PC-3 (cell line): ENCODE measurements around the gene FAM114A1. TPM values are rescaled to one million over a fixed set of nuclear protein-coding genes. Genes with fewer than 3 reads are reported as not detected.

Experiments used
- ATAC-seq: fragments of 200-7000 bp; cut with Tn5 transposase; 2 replicates; pipeline ENCODE4 v1.9.1; 2020; ENCODE audit warnings: mild to moderate bottlenecking, moderate library complexity
- BruUV-seq: library from RNA; stranded (reverse); fragments of 400-500 nt; replicated peaks from 2 replicates; lab custom pipeline; 2021; lab: Mats Ljungman, UMichigan
- CTCF ChIA-PET: fragments of 300-600 bp; sonication (Branson Sonifier 250); formaldehyde crosslinking; loops from one replicate; lab custom pipeline; 2022; ENCODE audit warnings: antibody characterized with exemption; lab: Charles Lee
- POLR2A ChIA-PET: fragments of 300-600 bp; sonication (Branson Sonifier 250); formaldehyde crosslinking; loops from one replicate; lab custom pipeline; 2022; ENCODE audit warnings: antibody characterized with exemption; ENCODE audit not compliant: unreplicated experiment; lab: Charles Lee
- DNase-seq: peaks from one replicate; pipeline ENCODE4 v3.0.0-alpha.2; 2015
- H2AFZ ChIP-seq: fragments of 300-600 bp; sonication (generic); 2 replicates; pipeline ENCODE4 v1.6.0; 2016; ENCODE audit warnings: antibody characterized with exemption, low read length
- H3F3A ChIP-seq: fragments of 300-600 bp; sonication (generic); one replicate; pipeline ENCODE4 v1.6.0; 2017; ENCODE audit warnings: antibody characterized with exemption, low read length, control low read depth, mild to moderate bottlenecking; ENCODE audit not compliant: unreplicated experiment
- H3K27ac ChIP-seq: fragments of 300-600 bp; sonication (generic); 2 replicates; pipeline ENCODE4 v1.5.1; 2016; ENCODE audit warnings: mild to moderate bottlenecking, low read length
- H3K27me3 ChIP-seq: fragments of 300-600 bp; sonication (generic); 2 replicates; pipeline ENCODE4 v1.6.1; 2016; ENCODE audit warnings: low read length, mixed read lengths
- H3K36me3 ChIP-seq: fragments of 300-600 bp; sonication (generic); 2 replicates; pipeline ENCODE4 v1.6.1; 2016; ENCODE audit warnings: low read depth, mixed run types, low read length, mixed read lengths
- H3K4me1 ChIP-seq: fragments of 300-600 bp; sonication (generic); 2 replicates; pipeline ENCODE4 v1.5.1; 2016; ENCODE audit warnings: low read length; ENCODE audit not compliant: insufficient read depth
- H3K4me2 ChIP-seq: fragments of 300-600 bp; sonication (generic); 2 replicates; pipeline ENCODE4 v1.6.0; 2016; ENCODE audit warnings: low read length
- H3K4me3 ChIP-seq: fragments of 300-600 bp; sonication (generic); 2 replicates; pipeline ENCODE4 v1.5.1; 2016; ENCODE audit warnings: mild to moderate bottlenecking, low read length, mixed read lengths
- H3K79me2 ChIP-seq: fragments of 300-600 bp; sonication (generic); 2 replicates; pipeline ENCODE4 v1.6.1; 2017; ENCODE audit warnings: low read length, mixed read lengths
- H3K9ac ChIP-seq: fragments of 300-600 bp; sonication (generic); 2 replicates; pipeline ENCODE4 v1.6.0; 2016; ENCODE audit warnings: mild to moderate bottlenecking, low read length
- H3K9me2 ChIP-seq: fragments of 300-600 bp; sonication (generic); replicated peaks from 2 replicates; pipeline ENCODE4 v1.6.1; 2016; ENCODE audit warnings: mixed run types, low read length, mixed read lengths
- H3K9me3 ChIP-seq: fragments of 300-600 bp; sonication (generic); 2 replicates; pipeline ENCODE4 v1.6.1; 2016; ENCODE audit warnings: low read length, mixed read lengths
- H4K20me1 ChIP-seq: fragments of 300-600 bp; sonication (generic); 2 replicates; pipeline ENCODE4 v1.6.1; 2016; ENCODE audit warnings: low read length, mixed read lengths
- EZH2 ChIP-seq: fragments of 300-600 bp; sonication (generic); IDR thresholded peaks from one replicate; pipeline ENCODE4 v1.6.1; 2017; ENCODE audit warnings: antibody characterized with exemption, mild to moderate bottlenecking, low read length; ENCODE audit not compliant: unreplicated experiment
- EZH2phosphoT487 ChIP-seq: fragments of 300-600 bp; sonication (generic); IDR thresholded peaks from 2 replicates; pipeline ENCODE4 v1.6.1; 2018; ENCODE audit warnings: mild to moderate bottlenecking, antibody characterized with exemption, low read length, borderline replicate concordance
- intact Hi-C: fragments of 100-400 bp; cut with micrococcal nuclease; formaldehyde crosslinking; loops from 2 replicates; pipeline ENCODE4 v1.9.0; 2023
- total RNA-seq: library from RNA; depleted of rRNA; stranded (reverse); fragments of >200 nt; gene quantifications from 2 replicates; pipeline ENCODE4 v1.2.3, GENCODE V29; 2014
- TF ChIP-seq, protein P1 (sequence below): fragments of 300-600 bp; sonication (generic); conservative IDR thresholded peaks from 2 replicates; pipeline ENCODE4 v1.5.1; 2017; ENCODE audit warnings: antibody characterized with exemption, low read depth, mild to moderate bottlenecking, low read length

Gene FAM114A1
- total RNA-seq, 1 experiment from 2014 or later: 25.0 TPM

DNA sequence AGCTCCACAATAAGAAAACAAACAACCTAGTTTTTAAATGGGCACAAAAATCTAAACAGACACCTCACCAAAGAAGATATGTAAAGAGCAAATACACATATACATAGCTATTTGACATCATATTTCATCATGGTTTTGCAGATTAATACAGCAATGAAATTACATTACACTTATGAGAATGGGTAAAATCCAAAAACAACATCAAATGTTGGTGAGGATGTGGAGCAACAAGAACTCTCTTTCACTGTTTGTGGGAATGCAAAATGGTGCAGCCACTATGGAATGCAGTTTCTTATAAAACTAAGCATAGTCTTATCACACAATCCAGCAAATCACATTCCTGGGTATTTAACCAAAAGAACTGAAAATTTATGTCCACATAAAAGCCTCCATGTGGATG is 36.0 kb upstream of the FAM114A1 start:
- CTCF ChIA-PET: no interaction called here
- no peaks in the 10 kb centered on the region for H3K9me2 ChIP-seq

DNA sequence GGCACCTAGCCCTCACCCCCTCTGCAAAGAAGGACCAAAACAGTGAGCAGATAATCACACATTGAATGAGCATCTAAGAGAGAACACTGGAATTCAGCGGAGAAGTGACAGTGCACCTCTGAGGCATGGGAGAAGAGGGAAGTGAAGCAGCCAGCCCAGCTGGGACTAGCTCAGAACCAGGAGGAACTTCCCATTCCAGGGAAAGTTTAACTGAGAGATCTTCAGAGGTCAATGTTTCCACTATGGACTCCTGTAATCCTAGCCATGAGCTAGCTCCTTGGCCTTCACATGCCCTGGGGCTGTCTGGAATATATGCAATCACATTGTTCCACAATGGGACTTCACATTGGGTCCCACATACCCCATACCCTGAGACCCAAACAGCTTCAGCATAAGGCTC is 35.4 kb upstream of the FAM114A1 start:
- Histone ChIP-seq H3K9ac (no peak overlapping the region), H3K9me2 (no peaks in the 10 kb centered on the region), H3K79me2 (no peaks in the 10 kb centered on the region), H3K4me1 (no peaks in the 10 kb centered on the region), H3F3A (no peaks in the 10 kb centered on the region), H3K27me3 (no peaks in the 10 kb centered on the region), H3K27ac (no peak overlapping the region), H4K20me1 (no peaks in the 10 kb centered on the region), H3K4me2 (no peak overlapping the region), H3K9me3 (no peaks in the 10 kb centered on the region; the same call in 1 of the 2 replicates), H3K36me3 (peaks cover 3% of the 10 kb centered on the region; the same call in 1 of the 2 replicates), H3K4me3 (no peak overlapping the region), H2AFZ (no peak overlapping the region)
- TF ChIP-seq EZH2 (no peak), EZH2phosphoT487 (no peak)
- TF ChIP-seq, protein P1, sequence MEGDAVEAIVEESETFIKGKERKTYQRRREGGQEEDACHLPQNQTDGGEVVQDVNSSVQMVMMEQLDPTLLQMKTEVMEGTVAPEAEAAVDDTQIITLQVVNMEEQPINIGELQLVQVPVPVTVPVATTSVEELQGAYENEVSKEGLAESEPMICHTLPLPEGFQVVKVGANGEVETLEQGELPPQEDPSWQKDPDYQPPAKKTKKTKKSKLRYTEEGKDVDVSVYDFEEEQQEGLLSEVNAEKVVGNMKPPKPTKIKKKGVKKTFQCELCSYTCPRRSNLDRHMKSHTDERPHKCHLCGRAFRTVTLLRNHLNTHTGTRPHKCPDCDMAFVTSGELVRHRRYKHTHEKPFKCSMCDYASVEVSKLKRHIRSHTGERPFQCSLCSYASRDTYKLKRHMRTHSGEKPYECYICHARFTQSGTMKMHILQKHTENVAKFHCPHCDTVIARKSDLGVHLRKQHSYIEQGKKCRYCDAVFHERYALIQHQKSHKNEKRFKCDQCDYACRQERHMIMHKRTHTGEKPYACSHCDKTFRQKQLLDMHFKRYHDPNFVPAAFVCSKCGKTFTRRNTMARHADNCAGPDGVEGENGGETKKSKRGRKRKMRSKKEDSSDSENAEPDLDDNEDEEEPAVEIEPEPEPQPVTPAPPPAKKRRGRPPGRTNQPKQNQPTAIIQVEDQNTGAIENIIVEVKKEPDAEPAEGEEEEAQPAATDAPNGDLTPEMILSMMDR: no peak
- no TSS peak for BruUV-seq
- no peak for DNase-seq
- no peak for ATAC-seq
- CTCF ChIA-PET: no interaction called here
- POLR2A ChIA-PET: no interaction called here
- intact Hi-C loops: no loop called here

More for the DNA sequence above, 36.0 kb upstream of the FAM114A1 start:
- Histone ChIP-seq H2AFZ (no peak overlapping the region), H3K27ac (no peak overlapping the region), H4K20me1 (no peaks in the 10 kb centered on the region), H3K79me2 (no peaks in the 10 kb centered on the region), H3K9me3 (no peaks in the 10 kb centered on the region; the same call in 1 of the 2 replicates), H3K4me3 (no peak overlapping the region), H3K4me2 (no peak overlapping the region), H3K36me3 (peaks cover 3% of the 10 kb centered on the region; the same call in 1 of the 2 replicates), H3K9ac (no peak overlapping the region), H3F3A (no peaks in the 10 kb centered on the region), H3K27me3 (no peaks in the 10 kb centered on the region), H3K4me1 (no peaks in the 10 kb centered on the region)
- POLR2A ChIA-PET: no interaction called here
- no peak for DNase-seq
- no peak for ATAC-seq
- BruUV-seq: no TSS peak
- intact Hi-C loops: no loop called here
- TF ChIP-seq EZH2 (no peak), EZH2phosphoT487 (no peak)
- TF ChIP-seq, protein P1: no peak

DNA sequence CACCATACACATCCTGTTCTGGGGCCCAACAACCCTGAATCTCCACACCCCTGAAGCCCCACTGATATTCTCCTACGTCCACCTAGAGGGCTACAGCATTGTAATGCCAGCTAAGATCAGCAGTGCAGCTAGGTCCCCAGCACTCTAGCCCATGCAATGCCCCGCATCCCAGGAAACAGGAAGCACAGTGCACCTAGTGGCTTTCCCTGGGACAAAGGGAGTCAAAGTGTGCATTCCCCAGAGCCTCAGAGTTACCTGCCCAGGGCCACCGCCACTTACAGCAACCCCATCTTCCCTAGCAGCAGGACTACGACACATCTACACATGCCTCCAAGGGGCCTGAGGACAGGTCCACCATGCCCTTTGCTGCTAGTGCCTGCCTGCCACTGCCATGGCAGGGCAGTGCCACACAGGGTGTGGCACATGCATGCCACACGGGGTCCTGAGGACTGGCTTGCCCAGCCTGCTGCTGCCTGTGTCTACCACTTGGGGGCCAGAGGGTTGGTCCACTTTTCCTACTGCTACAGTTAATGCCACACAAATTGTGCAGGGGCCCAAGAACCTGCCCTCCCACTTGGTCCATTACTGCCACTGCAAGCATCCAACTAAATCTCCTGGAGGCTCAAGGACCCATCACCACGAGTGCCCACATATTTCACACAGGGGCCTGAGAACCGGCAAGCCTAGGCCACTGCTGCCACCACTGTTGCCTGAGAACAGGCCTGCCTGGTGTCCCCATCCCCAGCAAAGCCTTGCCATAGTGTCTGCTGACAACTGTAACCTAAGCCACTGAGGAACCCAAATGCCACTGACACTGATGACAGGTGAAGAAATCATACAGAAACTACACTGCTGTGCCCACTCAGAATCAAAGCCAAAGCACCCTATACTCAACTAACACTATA is 34.7 kb upstream of the FAM114A1 start:
- H3K9me2 ChIP-seq: no peaks in the 10 kb centered on the region
- ATAC-seq (no peak), DNase-seq (no peak)
- H3K9me3 ChIP-seq: no peaks in the 10 kb centered on the region; the same call in 1 of the 2 replicates
- no peak overlapping the region for H3K9ac ChIP-seq
- no peak for TF ChIP-seq EZH2phosphoT487
- TF ChIP-seq, protein P1: 0 out of 2 replicates have a peak, but pooled peaks have one; percentile 30
- no peaks in the 10 kb centered on the region for H3F3A ChIP-seq
- POLR2A ChIA-PET: no interaction called here
- H3K4me1 ChIP-seq: peaks cover 4% of the 10 kb centered on the region; the same call in 1 of the 2 replicates
- no TSS peak for BruUV-seq
- no peak overlapping the region for H3K4me3 ChIP-seq
- peaks cover 3% of the 10 kb centered on the region; the same call in 1 of the 2 replicates for H3K36me3 ChIP-seq
- no peaks in the 10 kb centered on the region for H3K79me2 ChIP-seq
- intact Hi-C loops: no loop called here
- no peak overlapping the region for H3K27ac ChIP-seq
- H2AFZ ChIP-seq: no peak overlapping the region
- H3K27me3 ChIP-seq: no peaks in the 10 kb centered on the region
- CTCF ChIA-PET: no interaction called here
- H3K4me2 ChIP-seq: no peak overlapping the region
- no peaks in the 10 kb centered on the region for H4K20me1 ChIP-seq
